ENCODE measurements around the gene EPHB1.

Gene EPHB1

DNA sequence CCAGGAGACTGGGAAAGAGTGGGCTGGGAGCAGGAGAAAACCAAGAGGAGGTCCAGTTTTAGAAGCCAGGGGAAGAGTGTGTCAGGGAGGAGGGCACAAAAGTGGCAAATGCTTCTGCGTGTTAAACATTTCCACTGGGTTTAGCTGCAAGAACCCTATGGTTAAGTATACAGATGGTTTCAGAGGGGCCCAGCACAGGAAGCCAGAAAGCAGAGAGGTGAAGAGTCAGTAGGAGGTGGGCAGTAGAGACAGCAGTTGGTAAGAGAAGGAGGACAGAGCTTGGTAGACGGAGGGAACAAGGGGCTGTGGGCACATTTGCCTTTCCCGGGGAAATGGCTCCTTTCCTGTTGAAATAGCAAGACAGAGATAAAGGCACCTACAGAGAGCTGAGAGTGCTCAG lies 133.8 kb downstream of the EPHB1 start:
- TF ChIP-seq, protein P1, sequence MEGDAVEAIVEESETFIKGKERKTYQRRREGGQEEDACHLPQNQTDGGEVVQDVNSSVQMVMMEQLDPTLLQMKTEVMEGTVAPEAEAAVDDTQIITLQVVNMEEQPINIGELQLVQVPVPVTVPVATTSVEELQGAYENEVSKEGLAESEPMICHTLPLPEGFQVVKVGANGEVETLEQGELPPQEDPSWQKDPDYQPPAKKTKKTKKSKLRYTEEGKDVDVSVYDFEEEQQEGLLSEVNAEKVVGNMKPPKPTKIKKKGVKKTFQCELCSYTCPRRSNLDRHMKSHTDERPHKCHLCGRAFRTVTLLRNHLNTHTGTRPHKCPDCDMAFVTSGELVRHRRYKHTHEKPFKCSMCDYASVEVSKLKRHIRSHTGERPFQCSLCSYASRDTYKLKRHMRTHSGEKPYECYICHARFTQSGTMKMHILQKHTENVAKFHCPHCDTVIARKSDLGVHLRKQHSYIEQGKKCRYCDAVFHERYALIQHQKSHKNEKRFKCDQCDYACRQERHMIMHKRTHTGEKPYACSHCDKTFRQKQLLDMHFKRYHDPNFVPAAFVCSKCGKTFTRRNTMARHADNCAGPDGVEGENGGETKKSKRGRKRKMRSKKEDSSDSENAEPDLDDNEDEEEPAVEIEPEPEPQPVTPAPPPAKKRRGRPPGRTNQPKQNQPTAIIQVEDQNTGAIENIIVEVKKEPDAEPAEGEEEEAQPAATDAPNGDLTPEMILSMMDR (IDR thresholded peaks at IDR 0.05; ENCODE audit: insufficient read depth, low read length, missing control alignments): no peak
- H3K4me3 ChIP-seq (ENCODE audit: low read depth, low read length): no peak overlapping the region
- ChIA-PET CTCF (no interaction called here), POLR2A (no interaction called here)
- DNase-seq (ENCODE audit: low read depth, low spot score): no peak

DNA sequence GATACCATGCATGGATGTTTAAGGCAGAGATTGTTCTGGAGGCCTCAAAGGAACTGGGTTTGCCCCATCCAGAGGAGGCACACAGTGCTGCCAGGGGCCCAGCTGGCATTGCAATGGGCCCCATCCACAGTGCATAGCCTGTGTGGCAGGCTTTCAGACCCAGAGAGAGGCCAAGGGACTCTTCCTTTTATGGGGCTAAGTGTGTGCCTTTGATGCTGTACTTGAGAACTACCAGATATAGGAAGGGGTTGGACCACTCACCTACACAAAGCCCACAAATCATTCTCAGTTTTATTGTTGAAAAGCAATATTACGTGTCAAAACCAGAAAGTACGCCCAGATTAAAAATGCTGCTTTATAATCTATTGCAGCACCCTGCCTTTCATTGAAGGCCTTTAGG lies 134.9 kb downstream of the EPHB1 start:
- ChIA-PET CTCF (no interaction called here), POLR2A (no interaction called here)
- no peak overlapping the region for H3K4me3 ChIP-seq (ENCODE audit: low read depth, low read length)
- no peak for DNase-seq (ENCODE audit: low read depth, low spot score)
- TF ChIP-seq, protein P1 (IDR thresholded peaks at IDR 0.05; ENCODE audit: insufficient read depth, low read length, missing control alignments): no peak

DNA sequence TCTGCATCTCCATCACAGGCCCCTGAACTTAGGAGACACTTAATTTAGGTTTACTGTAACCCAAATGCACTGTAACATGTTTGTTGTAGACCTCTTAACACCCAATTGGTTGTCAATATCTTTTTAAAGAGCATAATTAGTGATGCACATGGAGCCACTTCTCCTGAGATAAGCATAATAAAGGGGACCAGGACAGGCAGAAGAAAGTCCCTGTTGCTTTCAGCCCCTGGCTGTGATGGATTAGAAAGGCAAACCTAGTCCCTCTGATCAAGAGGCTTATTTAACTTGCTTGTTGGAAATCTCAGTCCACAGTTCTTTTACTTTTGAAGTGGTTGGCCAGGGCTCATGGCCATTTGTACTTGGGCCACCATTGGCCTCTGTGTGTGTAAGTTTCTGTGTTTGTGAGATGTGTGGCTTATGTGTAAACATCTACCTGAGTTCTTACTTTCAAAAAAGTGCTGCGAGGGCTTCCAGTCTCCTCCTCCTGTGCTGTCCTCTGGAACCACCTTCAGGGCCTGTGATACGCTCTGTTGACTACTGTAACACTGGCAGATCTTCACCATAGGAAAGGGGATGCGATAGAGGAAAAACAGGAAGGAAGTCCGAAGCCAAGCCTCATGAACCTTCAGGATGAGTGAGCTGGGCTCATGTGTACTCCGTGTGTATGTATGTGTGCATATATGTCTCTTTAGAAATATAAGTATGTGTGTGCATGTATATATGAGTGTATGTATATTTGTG lies 136.2 kb downstream of the EPHB1 start:
- TF ChIP-seq, protein P1 (IDR thresholded peaks at IDR 0.05; ENCODE audit: insufficient read depth, low read length, missing control alignments): no peak
- POLR2A ChIA-PET: no interaction called here
- DNase-seq (ENCODE audit: low read depth, low spot score): no peak
- CTCF ChIA-PET: no interaction called here
- no peak overlapping the region for H3K4me3 ChIP-seq (ENCODE audit: low read depth, low read length)

DNA sequence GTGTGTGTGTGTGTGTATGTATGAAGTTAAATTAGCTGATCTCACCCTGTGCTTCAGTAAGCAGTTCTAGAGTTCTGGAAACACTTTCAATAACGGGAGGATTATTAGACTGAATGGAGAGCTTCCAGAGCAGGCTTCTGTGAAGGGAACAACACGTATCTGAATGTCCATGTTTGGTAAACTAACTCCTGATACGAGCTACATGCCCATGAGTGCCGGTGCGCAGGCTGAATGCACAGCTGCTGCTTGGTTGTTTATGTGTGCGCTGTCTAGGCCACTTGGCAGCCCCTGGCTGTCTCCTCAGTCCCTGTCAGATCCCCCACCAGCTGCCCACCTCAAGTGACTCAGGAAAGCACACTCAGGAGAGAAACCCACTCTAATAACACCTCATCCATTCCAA lies 137.0 kb downstream of the EPHB1 start:
- TF ChIP-seq, protein P1 (IDR thresholded peaks at IDR 0.05; ENCODE audit: insufficient read depth, low read length, missing control alignments): no peak
- no peak overlapping the region for H3K4me3 ChIP-seq (ENCODE audit: low read depth, low read length)
- ChIA-PET POLR2A (no interaction called here), CTCF (no interaction called here)
- DNase-seq (ENCODE audit: low read depth, low spot score): no peak

DNA sequence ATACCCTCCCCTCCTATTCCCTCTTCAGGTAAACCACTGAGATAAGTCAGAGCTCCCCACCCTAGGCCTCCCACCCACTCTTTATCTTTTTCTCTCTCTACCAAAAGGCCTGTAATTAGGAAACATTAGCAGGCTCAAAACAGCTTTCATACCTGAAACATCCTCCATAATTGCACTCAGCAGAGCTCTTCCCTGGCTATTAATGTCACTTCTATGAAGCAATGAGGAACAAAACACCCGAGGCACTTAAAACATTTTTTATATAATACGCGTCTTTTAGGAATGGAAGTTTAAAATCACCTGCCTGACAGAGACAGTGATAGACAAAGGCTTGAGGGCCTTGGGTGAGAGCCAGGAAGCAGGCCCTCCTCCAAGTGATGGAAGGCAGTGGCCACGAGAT lies 138.9 kb downstream of the EPHB1 start:
- CTCF ChIA-PET: interaction anchor here (0.7 kb wide), 1 partner anchor 16 kb away, joined by 3 read pairs; no protein-coding TSS in a partner anchor
- TF ChIP-seq, protein P1 (IDR thresholded peaks at IDR 0.05; ENCODE audit: insufficient read depth, low read length, missing control alignments): no peak
- DNase-seq (ENCODE audit: low read depth, low spot score): no peak
- no peak overlapping the region for H3K4me3 ChIP-seq (ENCODE audit: low read depth, low read length)
- POLR2A ChIA-PET: no interaction called here

DNA sequence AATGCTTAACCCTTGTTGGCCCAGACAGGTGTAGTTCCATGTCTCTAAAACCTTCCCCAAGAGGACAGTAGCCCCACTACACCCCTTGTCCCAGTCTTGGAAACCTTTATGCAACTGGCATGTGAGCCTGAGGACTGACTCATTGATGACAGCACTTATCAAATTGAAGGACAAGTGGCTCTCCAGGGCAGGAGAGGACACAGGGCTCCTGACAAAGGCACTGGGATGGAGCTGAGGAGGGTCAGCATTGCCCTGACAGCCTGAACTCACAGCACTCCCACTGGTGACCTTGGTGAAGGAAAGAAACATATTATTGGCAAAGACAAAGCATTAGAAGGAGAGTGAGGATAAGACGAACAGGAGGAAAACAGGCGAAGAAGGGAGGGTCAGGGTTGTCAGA lies 139.9 kb downstream of the EPHB1 start:
- CTCF ChIA-PET: no interaction called here
- no peak overlapping the region for H3K4me3 ChIP-seq (ENCODE audit: low read depth, low read length)
- no peak for DNase-seq (ENCODE audit: low read depth, low spot score)
- TF ChIP-seq, protein P1 (IDR thresholded peaks at IDR 0.05; ENCODE audit: insufficient read depth, low read length, missing control alignments): no peak
- POLR2A ChIA-PET: no interaction called here

All from AG04449 (cell line).